ENCODE results near the gene CFAP54.
A peak's percentile ranks its signal among the peaks of the same experiment; 100 is the strongest.
"Not testable (repeated sequence)": the region's sequence is repeated elsewhere in the genome, so short reads cannot be mapped to it uniquely, and the experiment has no call there.

Gene CFAP54

GRCh38 chr12:96482086-96482485, 7.3 kb upstream of the CFAP54 start:
- H3K4me3 ChIP-seq (ENCODE audit: extremely low read depth, insufficient read depth, low read length, poor library complexity, severe bottlenecking): no peak overlapping the region
- H3K36me3 ChIP-seq (ENCODE audit: control insufficient read depth, insufficient read depth, low read length): no peaks in the 10 kb centered on the region
- no peak overlapping the region for H3K27ac ChIP-seq (ENCODE audit: low read depth, low read length, severe bottlenecking)
- 80 to 93% methylated on average over 2 to 4 of the region's 5 CpGs for WGBS, 2 experiments (ENCODE audit: insufficient coverage in 2 of 2)
- H3K9me3 ChIP-seq (ENCODE audit: control insufficient read depth, low read length): no peaks in the 10 kb centered on the region
- H3K4me1 ChIP-seq (ENCODE audit: control insufficient read depth, insufficient read depth, low read length, poor library complexity, severe bottlenecking): peaks cover 8% of the 10 kb centered on the region

- Histone ChIP-seq H3K4me1 (ENCODE audit: control insufficient read depth, insufficient read depth, low read length, poor library complexity, severe bottlenecking) (peaks cover 17% of the 10 kb centered on the region), H3K4me3 (ENCODE audit: extremely low read depth, insufficient read depth, low read length, poor library complexity, severe bottlenecking) (no peak overlapping the region), H3K27ac (ENCODE audit: low read depth, low read length, severe bottlenecking) (no peak overlapping the region), H3K9me3 (ENCODE audit: control insufficient read depth, low read length) (no peaks in the 10 kb centered on the region), H3K36me3 (ENCODE audit: control insufficient read depth, insufficient read depth, low read length) (no peaks in the 10 kb centered on the region)
- 100% methylated on average over 2 of the region's 2 CpGs; no CpG with 5 or more reads in 1 of the 2 experiments for WGBS, 2 experiments (ENCODE audit: insufficient coverage in 2 of 2)
Measured at GRCh38 chr12:96483116-96483515, 6.3 kb upstream of the CFAP54 start.

GRCh38 chr12:96486751-96487613, 2.4 kb upstream of the CFAP54 start:
- no peak overlapping the region for H3K27ac ChIP-seq (ENCODE audit: low read depth, low read length, severe bottlenecking)
- H3K9me3 ChIP-seq (ENCODE audit: control insufficient read depth, low read length): no peaks in the 10 kb centered on the region
- H3K36me3 ChIP-seq (ENCODE audit: control insufficient read depth, insufficient read depth, low read length): no peaks in the 10 kb centered on the region
- 95 to 96% methylated on average over 9 to 11 of the region's 12 CpGs for WGBS, 2 experiments (ENCODE audit: insufficient coverage in 2 of 2)
- peaks cover 21% of the 10 kb centered on the region for H3K4me1 ChIP-seq (ENCODE audit: control insufficient read depth, insufficient read depth, low read length, poor library complexity, severe bottlenecking)
- H3K4me3 ChIP-seq (ENCODE audit: extremely low read depth, insufficient read depth, low read length, poor library complexity, severe bottlenecking): no peak overlapping the region

GRCh38 chr12:96487634-96488033, 1.7 kb upstream of the CFAP54 start:
- H3K9me3 ChIP-seq (ENCODE audit: control insufficient read depth, low read length): no peaks in the 10 kb centered on the region
- H3K27ac ChIP-seq (ENCODE audit: low read depth, low read length, severe bottlenecking): no peak overlapping the region
- H3K4me3 ChIP-seq (ENCODE audit: extremely low read depth, insufficient read depth, low read length, poor library complexity, severe bottlenecking): no peak overlapping the region
- no CpG with 5 or more reads among the region's 3 CpGs for WGBS, 2 experiments (ENCODE audit: insufficient coverage in 2 of 2)
- no peaks in the 10 kb centered on the region for H3K36me3 ChIP-seq (ENCODE audit: control insufficient read depth, insufficient read depth, low read length)
- H3K4me1 ChIP-seq (ENCODE audit: control insufficient read depth, insufficient read depth, low read length, poor library complexity, severe bottlenecking): peaks cover 21% of the 10 kb centered on the region

- Histone ChIP-seq H3K27ac (ENCODE audit: low read depth, low read length, severe bottlenecking) (no peak overlapping the region), H3K4me3 (ENCODE audit: extremely low read depth, insufficient read depth, low read length, poor library complexity, severe bottlenecking) (no peak overlapping the region), H3K9me3 (ENCODE audit: control insufficient read depth, low read length) (no peaks in the 10 kb centered on the region), H3K36me3 (ENCODE audit: control insufficient read depth, insufficient read depth, low read length) (no peaks in the 10 kb centered on the region), H3K4me1 (ENCODE audit: control insufficient read depth, insufficient read depth, low read length, poor library complexity, severe bottlenecking) (peaks cover 9% of the 10 kb centered on the region)
Measured at GRCh38 chr12:96493106-96493505, 3.7 kb downstream of the CFAP54 start.

GRCh38 chr12:96494154-96494553, 4.8 kb downstream of the CFAP54 start:
- 96 to 100% methylated on average over 2 to 5 of the region's 6 CpGs for WGBS, 2 experiments (ENCODE audit: insufficient coverage in 2 of 2)
- H3K4me1 ChIP-seq (ENCODE audit: control insufficient read depth, insufficient read depth, low read length, poor library complexity, severe bottlenecking); H3K4me3 ChIP-seq (ENCODE audit: extremely low read depth, insufficient read depth, low read length, poor library complexity, severe bottlenecking); H3K36me3 ChIP-seq (ENCODE audit: control insufficient read depth, insufficient read depth, low read length); H3K9me3 ChIP-seq (ENCODE audit: control insufficient read depth, low read length); H3K27ac ChIP-seq (ENCODE audit: low read depth, low read length, severe bottlenecking): not testable (repeated sequence)

- no peak overlapping the region for H3K4me3 ChIP-seq (ENCODE audit: extremely low read depth, insufficient read depth, low read length, poor library complexity, severe bottlenecking)
Measured at GRCh38 chr12:96495155-96495554, 5.8 kb downstream of the CFAP54 start.

GRCh38 chr12:96495841-96496545, 6.6 kb downstream of the CFAP54 start:
- Histone ChIP-seq H3K4me3 (ENCODE audit: extremely low read depth, insufficient read depth, low read length, poor library complexity, severe bottlenecking) (no peak overlapping the region), H3K27ac (ENCODE audit: low read depth, low read length, severe bottlenecking) (no peak overlapping the region), H3K9me3 (ENCODE audit: control insufficient read depth, low read length) (no peaks in the 10 kb centered on the region), H3K4me1 (ENCODE audit: control insufficient read depth, insufficient read depth, low read length, poor library complexity, severe bottlenecking) (peaks cover 9% of the 10 kb centered on the region), H3K36me3 (ENCODE audit: control insufficient read depth, insufficient read depth, low read length) (no peaks in the 10 kb centered on the region)
- WGBS, 2 experiments (ENCODE audit: insufficient coverage in 2 of 2): no CpG with 5 or more reads among the region's 2 CpGs

More at GRCh38 chr12:96495155-96495554, 5.8 kb downstream of the CFAP54 start:
- Histone ChIP-seq H3K36me3 (ENCODE audit: control insufficient read depth, insufficient read depth, low read length) (no peaks in the 10 kb centered on the region), H3K9me3 (ENCODE audit: control insufficient read depth, low read length) (no peaks in the 10 kb centered on the region), H3K27ac (ENCODE audit: low read depth, low read length, severe bottlenecking) (no peak overlapping the region), H3K4me1 (ENCODE audit: control insufficient read depth, insufficient read depth, low read length, poor library complexity, severe bottlenecking) (peaks cover 4% of the 10 kb centered on the region)
- WGBS, 2 experiments (ENCODE audit: insufficient coverage in 2 of 2): 88 to 96% methylated on average over 9 to 10 of the region's 11 CpGs

GRCh38 chr12:96496944-96497343, 7.6 kb downstream of the CFAP54 start:
- WGBS, 2 experiments (ENCODE audit: insufficient coverage in 2 of 2): 100% methylated on average over 1 of the region's 1 CpG
- Histone ChIP-seq H3K36me3 (ENCODE audit: control insufficient read depth, insufficient read depth, low read length) (no peaks in the 10 kb centered on the region), H3K27ac (ENCODE audit: low read depth, low read length, severe bottlenecking) (no peak overlapping the region), H3K9me3 (ENCODE audit: control insufficient read depth, low read length) (no peaks in the 10 kb centered on the region), H3K4me1 (ENCODE audit: control insufficient read depth, insufficient read depth, low read length, poor library complexity, severe bottlenecking) (peaks cover 18% of the 10 kb centered on the region), H3K4me3 (ENCODE audit: extremely low read depth, insufficient read depth, low read length, poor library complexity, severe bottlenecking) (no peak overlapping the region)

GRCh38 chr12:96497855-96498254, 8.5 kb downstream of the CFAP54 start:
- peaks cover 21% of the 10 kb centered on the region for H3K4me1 ChIP-seq (ENCODE audit: control insufficient read depth, insufficient read depth, low read length, poor library complexity, severe bottlenecking)
- no peak overlapping the region for H3K27ac ChIP-seq (ENCODE audit: low read depth, low read length, severe bottlenecking)
- H3K9me3 ChIP-seq (ENCODE audit: control insufficient read depth, low read length): no peaks in the 10 kb centered on the region
- 75 to 88% methylated on average over 2 of the region's 2 CpGs for WGBS, 2 experiments (ENCODE audit: insufficient coverage in 2 of 2)
- H3K4me3 ChIP-seq (ENCODE audit: extremely low read depth, insufficient read depth, low read length, poor library complexity, severe bottlenecking): no peak overlapping the region
- no peaks in the 10 kb centered on the region for H3K36me3 ChIP-seq (ENCODE audit: control insufficient read depth, insufficient read depth, low read length)

- no peaks in the 10 kb centered on the region for H3K36me3 ChIP-seq (ENCODE audit: control insufficient read depth, insufficient read depth, low read length)
- H3K4me1 ChIP-seq (ENCODE audit: control insufficient read depth, insufficient read depth, low read length, poor library complexity, severe bottlenecking): peaks cover 16% of the 10 kb centered on the region
- H3K4me3 ChIP-seq (ENCODE audit: extremely low read depth, insufficient read depth, low read length, poor library complexity, severe bottlenecking): no peak overlapping the region
- no peaks in the 10 kb centered on the region for H3K9me3 ChIP-seq (ENCODE audit: control insufficient read depth, low read length)
- WGBS, 2 experiments (ENCODE audit: insufficient coverage in 2 of 2): 100% methylated on average over 1 to 2 of the region's 3 CpGs
- H3K27ac ChIP-seq (ENCODE audit: low read depth, low read length, severe bottlenecking): peak overlapping the region; percentile 39
Measured at GRCh38 chr12:96500693-96501092, 11.3 kb downstream of the CFAP54 start.

Measured in mesodermal cell (in vitro differentiated cells).